GM04504 (cell line): ENCODE measurements around the gene GNG7.
A peak's percentile ranks its signal among the peaks of the same experiment; 100 is the strongest.
"Not testable (repeated sequence)": the region's sequence is repeated elsewhere in the genome, so short reads cannot be mapped to it uniquely, and the experiment has no call there.

Source experiments
- DNase-seq: peaks from one replicate; pipeline ENCODE4 v3.0.0-alpha.2; 2012; ENCODE audit warnings: low read depth

GNG7 gene

GRCh38 chr19:2507109-2507508, 195.4 kb downstream of the GNG7 start:
- no peak for DNase-seq

- not testable (repeated sequence) for DNase-seq
These were observed 195.8 kb downstream of the GNG7 start for GRCh38 chr19:2506656-2507055.

GRCh38 chr19:2503521-2504109, 198.9 kb downstream of the GNG7 start:
- DNase-seq, result peak; percentile 70

- DNase-seq, result no peak
These were observed 201.6 kb downstream of the GNG7 start for GRCh38 chr19:2500841-2501261.

GRCh38 chr19:2500156-2500555, 202.3 kb downstream of the GNG7 start:
- DNase-seq, result no peak

GRCh38 chr19:2497186-2497585, 205.3 kb downstream of the GNG7 start:
- no peak for DNase-seq

GRCh38 chr19:2495651-2496316, 206.7 kb downstream of the GNG7 start:
- DNase-seq, result no peak

- no peak for DNase-seq
These were observed 207.3 kb downstream of the GNG7 start for GRCh38 chr19:2495130-2495641.

- DNase-seq, result peak; percentile 64
These were observed 207.9 kb downstream of the GNG7 start for GRCh38 chr19:2494447-2495129.

- DNase-seq, result peak; percentile 57
These were observed 208.4 kb downstream of the GNG7 start for GRCh38 chr19:2494084-2494446.

GRCh38 chr19:2493448-2493847, 209.0 kb downstream of the GNG7 start:
- DNase-seq, result not testable (repeated sequence)

GRCh38 chr19:2492870-2493269, 209.6 kb downstream of the GNG7 start:
- DNase-seq, result no peak

- DNase-seq, result peak; percentile 82
These were observed 211.2 kb downstream of the GNG7 start for GRCh38 chr19:2491130-2491801.

- DNase-seq, result no peak
These were observed 211.8 kb downstream of the GNG7 start for GRCh38 chr19:2490659-2491058.

- no peak for DNase-seq
These were observed 213.4 kb downstream of the GNG7 start for GRCh38 chr19:2488942-2489731.

GRCh38 chr19:2488405-2488941, 214.0 kb downstream of the GNG7 start:
- DNase-seq, result no peak

GRCh38 chr19:2487842-2488241, 214.7 kb downstream of the GNG7 start:
- no peak for DNase-seq

- DNase-seq, result no peak
These were observed 215.4 kb downstream of the GNG7 start for GRCh38 chr19:2487090-2487489.

- DNase-seq, result no peak
These were observed 217.1 kb downstream of the GNG7 start for GRCh38 chr19:2485428-2485827.

GRCh38 chr19:2484178-2484937, 218.1 kb downstream of the GNG7 start:
- DNase-seq, result no peak
